SK-N-SH treated with all-trans-retinoic acid at 6 μM for 48 hours (cell line): ENCODE data around the gene AHCY.
"Not testable (repeated sequence)": the region's sequence is repeated elsewhere in the genome, so short reads cannot be mapped to it uniquely, and the experiment has no call there.

Experiments used
- ATAC-seq: fragments of 200-7000 bp; cut with Tn5 transposase; 3 replicates; pipeline ENCODE4 v1.9.1; 2020; ENCODE audit warnings: mild to moderate bottlenecking, moderate library complexity
- BACH2 ChIP-seq: fragments of 250-450 bp; sonication (Bioruptor Pico); IDR thresholded peaks from 2 replicates; pipeline ENCODE4 v1.9.0; 2021; ENCODE audit warnings: mild to moderate bottlenecking, borderline replicate concordance
- CREB5 ChIP-seq: fragments of 250-450 bp; sonication (Bioruptor Pico); IDR thresholded peaks from 2 replicates; pipeline ENCODE4 v1.5.1; 2020; ENCODE audit warnings: low read depth, mild to moderate bottlenecking, moderate library complexity
- CSDC2 ChIP-seq: fragments of 250-450 bp; sonication (Bioruptor Pico); IDR thresholded peaks from 2 replicates; pipeline ENCODE4 v1.5.0; 2020; ENCODE audit warnings: mild to moderate bottlenecking, moderate library complexity
- CSRNP3 ChIP-seq: fragments of 250-450 bp; sonication (Bioruptor Pico); IDR thresholded peaks from 2 replicates; pipeline ENCODE4 v1.5.1; 2021; ENCODE audit warnings: mild to moderate bottlenecking, moderate library complexity
- ESRRG ChIP-seq: fragments of 250-450 bp; sonication (Bioruptor Pico); IDR thresholded peaks from 2 replicates; pipeline ENCODE4 v1.6.1; 2021; ENCODE audit warnings: mild to moderate bottlenecking
- ISL1 ChIP-seq: fragments of 250-450 bp; sonication (Bioruptor Pico); IDR thresholded peaks from 2 replicates; pipeline ENCODE4 v2.1.2; 2022; ENCODE audit warnings: mild to moderate bottlenecking, moderate library complexity
- PATZ1 ChIP-seq: fragments of 250-450 bp; sonication (Bioruptor Pico); IDR thresholded peaks from 2 replicates; pipeline ENCODE4 v1.8.0; 2020; ENCODE audit warnings: mild to moderate bottlenecking, moderate library complexity, borderline replicate concordance
- PPARA ChIP-seq: fragments of 250-450 bp; sonication (Bioruptor Pico); IDR thresholded peaks from 2 replicates; pipeline ENCODE4 v1.5.0; 2020; ENCODE audit warnings: mild to moderate bottlenecking, borderline replicate concordance
- RARB ChIP-seq: fragments of 250-450 bp; sonication (Bioruptor Pico); IDR thresholded peaks from 2 replicates; pipeline ENCODE4 v1.8.0; 2021; ENCODE audit warnings: mild to moderate bottlenecking, moderate library complexity
- TCF4 ChIP-seq: fragments of 250-450 bp; sonication (Bioruptor Pico); IDR thresholded peaks from 2 replicates; pipeline ENCODE4 v1.8.0; 2021; ENCODE audit warnings: mild to moderate bottlenecking, moderate library complexity, borderline replicate concordance
- TOX ChIP-seq: fragments of 250-450 bp; sonication (Bioruptor Pico); IDR thresholded peaks from 2 replicates; pipeline ENCODE4 v1.8.0; 2021; ENCODE audit warnings: mild to moderate bottlenecking, moderate library complexity, borderline replicate concordance
- ZC3H10 ChIP-seq: fragments of 250-450 bp; sonication (Bioruptor Pico); IDR thresholded peaks from 2 replicates; pipeline ENCODE4 v1.5.1; 2021; ENCODE audit warnings: mild to moderate bottlenecking, moderate library complexity
- ZNF565 ChIP-seq: fragments of 450-650 bp; formaldehyde crosslinking; conservative IDR thresholded peaks from 2 replicates; pipeline ENCODE4 v1.5.0; 2020; ENCODE audit warnings: low read depth, mild to moderate bottlenecking, moderate library complexity
- ZNF8 ChIP-seq: fragments of 450-650 bp; formaldehyde crosslinking; IDR thresholded peaks from 2 replicates; pipeline ENCODE4 v1.5.0; 2020; ENCODE audit warnings: mild to moderate bottlenecking, moderate library complexity
- TF ChIP-seq, protein P1 (sequence below): fragments of 250-450 bp; sonication (Bioruptor Pico); IDR thresholded peaks from 2 replicates; pipeline ENCODE4 v1.8.0; 2021; ENCODE audit warnings: low read depth, mild to moderate bottlenecking, moderate library complexity, borderline replicate concordance

AHCY gene

DNA sequence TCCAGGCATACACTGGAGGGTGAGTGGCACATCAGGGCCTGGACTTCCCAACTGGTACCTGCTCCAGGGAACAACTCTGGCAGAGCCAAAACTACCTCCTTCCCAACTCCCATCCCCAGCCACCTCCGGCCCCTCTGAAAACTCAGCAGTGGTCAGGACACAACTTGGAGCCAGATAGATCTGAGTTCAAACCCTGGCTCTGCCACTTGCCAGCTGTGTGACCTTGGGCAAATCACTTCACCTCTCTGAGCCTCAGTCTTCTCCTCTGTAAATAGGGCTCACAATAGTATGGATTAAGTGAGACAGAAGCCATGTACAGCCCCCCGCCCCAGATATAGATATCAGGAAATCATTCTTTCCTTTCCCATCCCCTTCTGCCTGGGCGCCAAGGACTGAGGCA lies 10.7 kb downstream of the AHCY start:
- TF ChIP-seq TCF4 (CRISPR knock-in tag) (no peak), PPARA (CRISPR knock-in tag) (no peak), ZNF565 (CRISPR knock-in tag) (no peak), PATZ1 (CRISPR knock-in tag) (no peak), TOX (CRISPR knock-in tag) (no peak)
- no peak for ATAC-seq

- no peak for TF ChIP-seq TOX (CRISPR knock-in tag)
- TF ChIP-seq, all 23 proteins: peak for 0
- no peak for ATAC-seq
These were observed 12.7 kb downstream of the AHCY start for GRCh38 chr20:34290471-34290870.

GRCh38 chr20:34287500-34287899 lies 15.7 kb downstream of the AHCY start:
- not testable (repeated sequence) for ATAC-seq

GRCh38 chr20:34285450-34285849 lies 17.7 kb downstream of the AHCY start:
- no peak for TF ChIP-seq ISL1
- TF ChIP-seq, protein P1, sequence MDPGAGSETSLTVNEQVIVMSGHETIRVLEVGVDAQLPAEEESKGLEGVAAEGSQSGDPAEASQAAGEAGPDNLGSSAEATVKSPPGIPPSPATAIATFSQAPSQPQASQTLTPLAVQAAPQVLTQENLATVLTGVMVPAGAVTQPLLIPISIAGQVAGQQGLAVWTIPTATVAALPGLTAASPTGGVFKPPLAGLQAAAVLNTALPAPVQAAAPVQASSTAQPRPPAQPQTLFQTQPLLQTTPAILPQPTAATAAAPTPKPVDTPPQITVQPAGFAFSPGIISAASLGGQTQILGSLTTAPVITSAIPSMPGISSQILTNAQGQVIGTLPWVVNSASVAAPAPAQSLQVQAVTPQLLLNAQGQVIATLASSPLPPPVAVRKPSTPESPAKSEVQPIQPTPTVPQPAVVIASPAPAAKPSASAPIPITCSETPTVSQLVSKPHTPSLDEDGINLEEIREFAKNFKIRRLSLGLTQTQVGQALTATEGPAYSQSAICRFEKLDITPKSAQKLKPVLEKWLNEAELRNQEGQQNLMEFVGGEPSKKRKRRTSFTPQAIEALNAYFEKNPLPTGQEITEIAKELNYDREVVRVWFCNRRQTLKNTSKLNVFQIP (CRISPR knock-in tag), result no peak
- no peak for TF ChIP-seq RARB (CRISPR knock-in tag)
- TF ChIP-seq ZNF565 (CRISPR knock-in tag), result no peak
- TF ChIP-seq ZC3H10 (CRISPR knock-in tag), result no peak
- no peak for TF ChIP-seq ESRRG (CRISPR knock-in tag)
- TF ChIP-seq CREB5 (CRISPR knock-in tag), result no peak
- TF ChIP-seq ZNF8, result no peak
- TF ChIP-seq, all 23 proteins: peak for 0
- no peak for ATAC-seq

DNA sequence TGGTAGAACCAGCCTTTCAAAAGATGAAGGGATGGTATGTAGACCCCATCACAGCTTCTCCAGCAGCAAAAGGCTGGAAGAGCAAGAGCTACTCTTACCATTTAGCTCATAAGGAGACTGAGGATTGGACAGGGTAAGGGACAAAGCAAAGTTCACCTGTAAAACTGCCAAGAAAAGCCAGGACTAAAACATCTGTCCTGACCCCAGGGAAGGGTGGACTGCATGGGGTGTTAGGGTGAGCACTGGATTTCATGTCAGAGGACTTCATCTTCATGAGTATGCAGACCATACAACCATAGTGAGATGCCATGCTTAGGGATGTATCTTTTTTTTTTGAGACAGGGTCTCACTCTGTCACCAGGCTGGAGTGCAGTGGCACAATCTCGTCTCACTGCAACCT lies 19.3 kb downstream of the AHCY start:
- no peak for ATAC-seq
- TF ChIP-seq CSDC2 (CRISPR knock-in tag), result no peak
- TF ChIP-seq TCF4 (CRISPR knock-in tag), result no peak
- no peak for TF ChIP-seq BACH2 (CRISPR knock-in tag)
- no peak for TF ChIP-seq PATZ1 (CRISPR knock-in tag)

DNA sequence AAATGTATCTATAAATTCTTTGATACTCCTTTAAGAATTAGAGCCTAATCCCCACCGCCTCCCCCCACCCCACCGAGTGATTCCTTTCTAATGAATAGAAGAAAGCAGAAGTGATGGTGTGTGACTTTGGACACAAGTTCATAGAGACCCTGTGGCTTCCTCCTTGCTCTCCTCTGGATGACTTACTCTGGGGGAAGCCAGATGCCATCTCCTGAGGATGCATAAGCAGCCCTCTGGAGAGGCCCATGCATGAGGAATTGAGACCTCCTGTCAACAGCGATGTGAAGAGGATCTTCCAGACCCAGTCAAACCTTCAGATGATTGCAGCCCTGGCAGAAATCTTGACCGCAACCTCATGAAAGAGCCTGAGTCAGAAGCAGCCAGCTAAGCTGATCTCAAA lies 21.1 kb downstream of the AHCY start:
- no peak for ATAC-seq
- no peak for TF ChIP-seq ISL1

GRCh38 chr20:34281177-34281576 lies 22.0 kb downstream of the AHCY start:
- TF ChIP-seq TOX (CRISPR knock-in tag) (no peak), ZNF8 (no peak), ESRRG (CRISPR knock-in tag) (no peak), RARB (CRISPR knock-in tag) (no peak), ZNF565 (CRISPR knock-in tag) (no peak), CSRNP3 (no peak)
- no peak for ATAC-seq
